HG03442 (cell line): ENCODE measurements around the gene EFCAB6.
"Not testable (repeated sequence)": the region's sequence is repeated elsewhere in the genome, so short reads cannot be mapped to it uniquely, and the experiment has no call there.

ENCODE experiments used
- ATAC-seq: cut with Tn5 transposase; IDR thresholded peaks from one replicate; pipeline ENCODE4 v1.9.1; 2021; ENCODE audit warnings: mild to moderate bottlenecking, moderate library complexity; ENCODE audit not compliant: unreplicated experiment

Gene EFCAB6

DNA sequence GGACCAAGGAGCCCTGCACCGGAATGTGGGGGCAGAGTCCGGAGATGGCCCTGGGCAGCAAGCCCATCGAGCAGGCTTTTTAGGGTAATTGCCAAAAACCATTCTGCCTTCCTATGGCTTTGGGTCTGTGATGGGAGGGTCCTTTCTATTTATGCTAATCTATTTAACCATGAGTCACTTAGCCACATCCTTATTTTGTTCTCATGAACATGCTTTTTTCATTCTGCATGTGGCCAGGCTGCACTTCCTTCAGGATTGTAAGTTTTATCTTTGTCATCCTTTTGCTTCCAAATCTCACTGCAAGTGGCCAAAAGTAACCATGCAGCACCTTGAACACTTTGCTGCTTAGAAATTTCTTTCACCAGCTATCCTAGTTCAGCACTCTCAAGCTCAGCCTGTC lies 88.3 kb downstream of the EFCAB6 start:
- ATAC-seq: no peak

DNA sequence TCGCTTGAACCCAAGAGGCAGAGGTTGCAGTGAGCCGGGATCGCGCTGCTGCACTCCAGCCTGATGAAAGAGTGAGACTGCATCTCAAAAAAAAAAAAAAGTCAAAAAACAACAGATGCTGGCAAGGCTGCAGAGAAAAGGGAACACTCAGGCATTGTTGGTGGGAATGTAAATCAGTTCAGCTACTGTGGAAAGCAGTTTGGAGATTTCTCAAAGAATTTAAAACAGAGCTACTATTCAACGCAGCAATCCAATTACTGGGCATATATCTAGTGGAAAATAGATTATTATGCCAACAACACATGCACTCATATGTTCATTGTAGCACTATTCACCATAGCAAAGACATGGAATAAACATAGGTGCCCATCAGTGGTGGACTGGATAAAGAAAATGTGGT lies 89.7 kb downstream of the EFCAB6 start:
- ATAC-seq: no peak

- ATAC-seq: no peak
Observed at GRCh38 chr22:43720716-43721115, 91.4 kb downstream of the EFCAB6 start.

- ATAC-seq: no peak
Observed at GRCh38 chr22:43714104-43714503, 98.0 kb downstream of the EFCAB6 start.

- no peak for ATAC-seq
Observed at GRCh38 chr22:43711681-43712080, 100.4 kb downstream of the EFCAB6 start.

DNA sequence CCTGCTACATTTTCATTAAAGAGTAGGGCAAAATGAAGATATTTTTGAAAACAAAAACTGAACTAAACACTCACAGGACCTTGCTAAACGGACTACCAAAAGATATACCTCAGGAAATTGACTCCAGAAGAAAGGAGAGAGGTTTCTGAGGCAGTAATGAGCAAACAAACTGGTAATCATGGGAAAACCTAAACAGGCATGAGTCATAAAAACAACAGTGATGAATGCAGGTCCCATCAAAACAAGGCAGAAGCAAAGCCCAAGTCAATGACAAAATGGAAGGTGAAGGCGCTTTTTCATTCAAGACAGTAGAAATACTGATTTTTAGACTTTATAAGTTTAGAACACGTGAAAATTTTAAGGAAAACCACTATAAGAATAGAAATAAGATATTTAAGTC lies 104.5 kb downstream of the EFCAB6 start:
- ATAC-seq: no peak

GRCh38 chr22:43706571-43707328 lies 105.4 kb downstream of the EFCAB6 start:
- no peak for ATAC-seq

DNA sequence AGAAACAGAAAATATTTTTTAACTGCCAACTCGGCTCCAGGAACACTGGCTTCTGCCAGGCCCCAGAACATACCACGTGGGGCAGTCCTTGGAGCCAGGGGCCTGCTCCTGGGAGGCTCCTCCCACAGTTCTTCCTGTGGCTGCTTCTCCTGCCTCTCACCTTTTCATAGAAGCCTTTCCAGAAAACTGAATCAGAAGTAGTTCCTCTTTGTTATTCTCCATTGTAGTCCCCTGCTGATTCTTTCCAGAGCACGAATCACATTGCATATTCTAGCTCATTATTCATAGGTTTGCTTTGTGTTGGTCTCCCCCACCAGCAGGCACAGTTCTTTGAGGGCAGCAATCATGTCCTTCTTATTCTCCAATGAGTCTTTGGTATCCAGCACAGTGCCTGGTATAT lies 106.0 kb downstream of the EFCAB6 start:
- no peak for ATAC-seq

DNA sequence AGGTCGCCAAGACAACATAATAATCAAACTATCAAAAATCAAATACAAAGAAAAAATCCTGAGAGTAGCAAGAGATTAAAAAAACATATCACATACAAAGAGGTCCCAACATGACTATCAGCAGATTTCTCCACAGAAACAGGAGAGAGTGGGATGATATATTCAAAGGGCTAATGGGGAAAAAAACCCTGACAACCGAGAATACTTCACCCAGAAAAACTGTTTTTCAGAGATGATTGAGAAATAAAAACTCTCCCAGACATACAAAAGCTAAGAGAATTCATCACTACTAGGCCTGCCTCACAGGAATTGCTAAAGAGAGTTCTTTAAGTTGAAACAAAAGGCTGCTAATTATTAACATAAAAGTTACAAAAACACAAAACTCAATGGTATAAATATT lies 108.1 kb downstream of the EFCAB6 start:
- no peak for ATAC-seq

- no peak for ATAC-seq
Observed at GRCh38 chr22:43698403-43698802, 113.7 kb downstream of the EFCAB6 start.

DNA sequence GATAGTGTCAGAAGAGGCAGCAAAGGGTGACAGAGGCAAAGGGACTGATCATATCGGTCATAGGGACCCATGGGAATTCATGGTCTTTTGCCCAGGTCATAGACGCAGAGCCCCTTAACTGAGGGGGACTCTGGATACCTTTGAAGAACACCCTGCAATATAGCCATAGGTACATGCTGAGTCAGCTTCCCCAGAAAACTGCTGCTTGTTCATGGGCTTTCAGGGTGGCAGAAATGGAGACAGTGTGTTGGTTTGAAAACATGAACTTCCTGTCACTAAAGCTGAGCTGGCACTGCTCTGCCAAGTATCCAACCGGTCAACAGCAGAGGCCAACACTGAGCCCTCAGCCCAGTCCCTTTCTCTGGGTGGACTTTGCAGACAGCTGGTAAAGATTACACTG lies 114.2 kb downstream of the EFCAB6 start:
- no peak for ATAC-seq

DNA sequence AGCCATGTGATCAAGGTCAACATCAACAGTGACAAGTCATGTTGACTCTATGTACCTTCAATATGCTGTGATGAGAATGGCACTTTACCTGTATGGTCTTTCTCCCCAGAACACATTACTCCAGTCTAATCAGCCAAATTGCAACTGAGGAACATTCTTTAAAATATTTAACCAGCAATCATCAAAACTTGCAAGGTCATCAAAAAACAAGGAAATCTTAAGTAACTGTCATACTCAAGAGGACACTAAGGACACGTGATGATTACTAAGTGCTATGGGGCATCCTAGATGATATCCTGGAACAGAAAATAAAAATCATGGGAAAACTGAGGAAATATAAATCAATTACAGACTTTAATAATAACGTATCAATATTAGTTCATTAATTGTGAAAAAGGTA lies 118.9 kb downstream of the EFCAB6 start:
- ATAC-seq: no peak

GRCh38 chr22:43689356-43689755 lies 122.7 kb downstream of the EFCAB6 start:
- no peak for ATAC-seq

GRCh38 chr22:43682851-43683250 lies 129.3 kb downstream of the EFCAB6 start:
- no peak for ATAC-seq

DNA sequence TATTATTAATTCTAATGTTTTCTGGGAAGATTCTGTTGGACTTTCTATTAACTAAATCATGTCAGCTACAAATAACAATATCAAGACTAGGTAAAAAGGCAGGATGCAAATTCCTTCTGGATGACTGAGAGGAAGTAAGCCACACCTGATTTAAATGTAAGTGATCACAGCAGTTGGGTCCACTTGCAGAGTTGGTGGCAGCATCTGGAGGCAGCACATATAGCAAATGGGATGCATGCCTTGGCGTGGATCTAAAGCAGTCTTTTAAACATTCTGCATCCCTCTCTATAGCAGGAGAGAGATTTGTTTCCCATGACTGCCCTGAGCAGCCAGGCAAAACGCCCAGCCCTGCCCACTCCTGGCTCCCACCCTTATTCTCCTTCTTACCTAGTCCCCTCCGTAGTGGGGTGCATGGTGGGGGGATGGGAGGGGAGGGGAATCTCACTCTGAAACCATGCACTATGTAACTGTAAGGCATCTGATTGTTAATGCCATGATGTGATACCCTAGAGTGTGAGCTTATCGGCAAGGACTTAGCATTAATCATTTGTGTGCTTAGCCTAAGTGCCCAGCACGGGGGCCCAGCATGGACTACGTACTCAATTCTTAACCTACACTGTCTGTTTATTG lies 130.3 kb downstream of the EFCAB6 start:
- ATAC-seq: no peak

DNA sequence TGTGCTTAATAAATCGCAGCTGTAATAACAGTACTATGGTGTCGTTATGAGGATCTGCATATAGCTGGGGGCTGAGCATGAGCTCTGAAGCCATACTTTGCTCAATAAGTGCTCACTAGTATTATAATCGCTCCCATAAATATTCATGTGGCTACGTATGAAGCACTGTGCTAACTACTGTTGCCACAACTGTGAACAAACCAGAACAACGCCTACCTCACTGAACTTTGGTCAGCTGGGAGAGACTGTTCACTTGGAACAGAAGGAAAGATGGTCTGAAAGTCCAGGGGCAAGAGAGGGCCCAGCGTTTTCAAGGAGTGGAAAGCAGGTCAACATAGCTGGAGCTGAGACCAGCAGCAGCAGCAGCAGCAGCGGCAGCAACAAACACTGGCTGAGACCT lies 141.6 kb downstream of the EFCAB6 start:
- no peak for ATAC-seq

DNA sequence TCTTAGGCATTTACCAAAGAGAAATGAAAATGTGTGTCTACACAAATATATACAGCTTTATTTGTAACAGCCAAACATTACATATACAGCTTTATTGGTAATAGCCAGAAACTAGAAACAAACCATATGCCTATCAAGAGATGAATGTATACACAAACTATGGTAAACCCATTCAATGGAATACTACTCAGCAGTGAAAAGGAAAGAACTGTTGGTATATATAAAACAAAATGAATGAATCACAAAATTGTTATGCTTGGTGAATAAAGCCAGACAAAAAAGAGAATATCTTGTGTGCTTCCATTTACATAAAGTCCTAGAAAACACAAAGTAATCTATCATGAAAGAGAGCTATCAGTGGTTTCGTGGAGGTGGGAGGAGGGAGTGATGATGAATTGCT lies 142.9 kb downstream of the EFCAB6 start:
- no peak for ATAC-seq

DNA sequence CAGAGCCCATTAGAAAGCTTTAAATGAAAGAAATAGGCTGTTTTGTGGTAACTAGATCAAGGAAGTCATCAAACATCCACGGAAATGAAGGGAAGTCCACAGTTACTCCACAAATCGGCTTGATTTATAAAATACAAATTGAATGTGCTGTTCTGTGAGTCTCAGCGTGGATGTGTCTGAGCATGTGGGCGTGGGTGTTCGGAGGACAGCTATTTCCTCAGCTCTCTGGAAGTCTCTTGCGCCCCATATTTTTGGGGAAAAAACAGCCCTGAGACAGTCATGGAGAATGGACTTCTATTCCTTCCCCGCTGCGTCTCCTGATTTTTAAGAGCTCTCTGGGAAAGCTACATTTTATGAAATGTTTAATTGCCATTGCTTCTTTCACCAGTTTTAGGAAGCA lies 144.4 kb downstream of the EFCAB6 start:
- ATAC-seq: no peak

DNA sequence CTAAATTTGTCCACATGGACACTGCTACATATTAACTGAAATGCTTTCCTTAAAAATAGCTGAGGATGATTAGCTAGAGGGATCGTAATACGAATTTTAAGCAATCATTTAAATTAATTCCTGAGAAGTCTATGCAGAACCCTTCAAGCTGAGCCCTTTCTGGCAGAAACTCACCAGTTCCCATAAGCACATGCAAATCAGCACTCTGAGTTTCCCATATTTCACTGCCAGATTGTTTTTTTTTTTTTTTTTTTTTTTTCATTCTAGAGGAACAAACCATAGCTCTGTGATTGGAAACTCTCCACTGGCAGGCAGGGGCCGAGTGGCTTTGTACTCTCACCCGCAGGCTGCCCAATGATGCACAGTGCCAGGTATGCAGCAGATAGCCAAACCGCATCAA lies 145.6 kb downstream of the EFCAB6 start:
- no peak for ATAC-seq

DNA sequence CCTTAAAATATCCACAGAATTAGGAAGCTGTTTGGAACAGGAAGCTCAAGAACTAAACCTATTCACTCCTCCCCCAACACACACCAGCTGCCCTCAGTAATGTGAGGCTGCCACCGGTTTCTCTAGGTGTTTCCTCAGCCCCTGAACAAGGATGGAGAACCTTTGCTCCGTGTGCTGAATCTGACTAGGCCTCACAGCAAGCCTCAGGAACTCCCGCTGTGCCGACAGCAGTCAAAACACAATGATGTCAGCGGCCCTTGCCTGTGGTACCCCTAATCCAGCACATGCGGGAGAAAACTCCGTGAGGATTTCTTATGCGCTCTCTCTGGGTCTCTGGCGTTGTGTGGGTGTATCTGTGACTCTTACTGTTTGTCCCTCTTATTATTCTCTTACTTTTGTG lies 153.3 kb downstream of the EFCAB6 start:
- no peak for ATAC-seq

DNA sequence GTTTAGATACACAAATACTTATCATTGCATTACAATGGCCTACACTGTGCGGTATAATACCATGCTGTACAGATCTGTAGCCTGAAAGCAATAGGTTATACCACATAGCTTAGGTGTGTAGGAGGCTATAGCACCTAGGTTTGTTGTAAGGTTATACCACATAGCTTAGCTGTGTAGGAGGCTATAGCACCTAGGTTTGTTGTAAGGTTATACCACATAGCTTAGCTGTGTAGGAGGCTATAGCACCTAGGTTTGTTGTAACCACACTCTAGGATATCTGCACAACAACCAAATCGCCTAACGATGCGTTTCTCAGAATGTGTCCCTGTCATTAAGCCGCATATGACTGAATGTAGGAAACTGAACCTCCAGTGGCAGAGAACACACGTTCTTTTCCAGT lies 155.5 kb downstream of the EFCAB6 start:
- not testable (repeated sequence) for ATAC-seq

- ATAC-seq: no peak
Observed at GRCh38 chr22:43654271-43654670, 157.8 kb downstream of the EFCAB6 start.

- no peak for ATAC-seq
Observed at GRCh38 chr22:43652845-43653244, 159.3 kb downstream of the EFCAB6 start.
